ENCODE data around the gene RPP25.

The RPP25 gene

DNA sequence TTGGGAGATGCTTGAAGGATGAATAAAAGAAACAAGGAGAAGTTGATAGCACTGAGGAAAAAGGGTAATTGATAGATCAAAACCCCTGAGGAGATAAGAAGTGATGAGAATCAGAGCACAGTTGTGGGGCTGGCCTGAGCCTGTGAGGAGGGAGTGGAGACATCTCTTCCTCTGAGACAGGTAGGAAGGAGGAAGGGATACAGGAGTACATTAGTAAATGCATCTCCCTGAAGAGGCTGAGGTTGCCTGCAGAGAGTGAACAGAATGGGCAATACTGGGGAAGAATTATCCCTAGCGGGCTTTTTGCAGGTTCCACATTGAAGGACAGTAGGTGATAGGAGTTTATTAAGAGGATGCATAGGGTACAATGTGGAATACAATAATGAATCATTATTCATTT lies 21.5 kb upstream of the RPP25 start:
- Histone ChIP-seq H3K36me3 (ENCODE audit: control insufficient read depth, insufficient read depth, low read length) (no peaks in the 10 kb centered on the region), H3K4me3 (replicated peaks; ENCODE audit: low read depth, low read length) (no peak overlapping the region), H3K27me3 (replicated peaks; ENCODE audit: control insufficient read depth, insufficient read depth, low read length) (no peaks in the 10 kb centered on the region)
- TF ChIP-seq, protein P1, sequence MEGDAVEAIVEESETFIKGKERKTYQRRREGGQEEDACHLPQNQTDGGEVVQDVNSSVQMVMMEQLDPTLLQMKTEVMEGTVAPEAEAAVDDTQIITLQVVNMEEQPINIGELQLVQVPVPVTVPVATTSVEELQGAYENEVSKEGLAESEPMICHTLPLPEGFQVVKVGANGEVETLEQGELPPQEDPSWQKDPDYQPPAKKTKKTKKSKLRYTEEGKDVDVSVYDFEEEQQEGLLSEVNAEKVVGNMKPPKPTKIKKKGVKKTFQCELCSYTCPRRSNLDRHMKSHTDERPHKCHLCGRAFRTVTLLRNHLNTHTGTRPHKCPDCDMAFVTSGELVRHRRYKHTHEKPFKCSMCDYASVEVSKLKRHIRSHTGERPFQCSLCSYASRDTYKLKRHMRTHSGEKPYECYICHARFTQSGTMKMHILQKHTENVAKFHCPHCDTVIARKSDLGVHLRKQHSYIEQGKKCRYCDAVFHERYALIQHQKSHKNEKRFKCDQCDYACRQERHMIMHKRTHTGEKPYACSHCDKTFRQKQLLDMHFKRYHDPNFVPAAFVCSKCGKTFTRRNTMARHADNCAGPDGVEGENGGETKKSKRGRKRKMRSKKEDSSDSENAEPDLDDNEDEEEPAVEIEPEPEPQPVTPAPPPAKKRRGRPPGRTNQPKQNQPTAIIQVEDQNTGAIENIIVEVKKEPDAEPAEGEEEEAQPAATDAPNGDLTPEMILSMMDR (IDR thresholded peaks at IDR 0.05; ENCODE audit: insufficient read depth, low read length, poor library complexity, severe bottlenecking), result no peak
- DNase-seq (ENCODE audit: extremely low read depth, insufficient read length), result no peak

- H3K4me3 ChIP-seq (replicated peaks; ENCODE audit: low read depth, low read length), result no peak overlapping the region
- TF ChIP-seq, protein P1 (IDR thresholded peaks at IDR 0.05; ENCODE audit: insufficient read depth, low read length, poor library complexity, severe bottlenecking), result no peak
- no peak for DNase-seq (ENCODE audit: extremely low read depth, insufficient read length)
- no peaks in the 10 kb centered on the region for H3K36me3 ChIP-seq (ENCODE audit: control insufficient read depth, insufficient read depth, low read length)
- H3K27me3 ChIP-seq (replicated peaks; ENCODE audit: control insufficient read depth, insufficient read depth, low read length), result no peaks in the 10 kb centered on the region
These were observed 21.0 kb upstream of the RPP25 start for GRCh38 chr15:74977599-74977998.

- TF ChIP-seq, protein P1 (IDR thresholded peaks at IDR 0.05; ENCODE audit: insufficient read depth, low read length, poor library complexity, severe bottlenecking), result no peak
- Histone ChIP-seq H3K36me3 (ENCODE audit: control insufficient read depth, insufficient read depth, low read length) (no peaks in the 10 kb centered on the region), H3K4me3 (replicated peaks; ENCODE audit: low read depth, low read length) (no peak overlapping the region), H3K27me3 (replicated peaks; ENCODE audit: control insufficient read depth, insufficient read depth, low read length) (no peaks in the 10 kb centered on the region)
- DNase-seq (ENCODE audit: extremely low read depth, insufficient read length), result no peak
These were observed 19.6 kb upstream of the RPP25 start for GRCh38 chr15:74976159-74976558.

- TF ChIP-seq, protein P1 (IDR thresholded peaks at IDR 0.05; ENCODE audit: insufficient read depth, low read length, poor library complexity, severe bottlenecking), result no peak
- H3K4me3 ChIP-seq (replicated peaks; ENCODE audit: low read depth, low read length), result no peak overlapping the region
- H3K36me3 ChIP-seq (ENCODE audit: control insufficient read depth, insufficient read depth, low read length), result no peaks in the 10 kb centered on the region
- no peak for DNase-seq (ENCODE audit: extremely low read depth, insufficient read length)
- H3K27me3 ChIP-seq (replicated peaks; ENCODE audit: control insufficient read depth, insufficient read depth, low read length), result no peaks in the 10 kb centered on the region; the same call in 1 of the 2 replicates
These were observed 11.1 kb upstream of the RPP25 start for GRCh38 chr15:74967670-74968069.

- no peak for DNase-seq (ENCODE audit: extremely low read depth, insufficient read length)
- TF ChIP-seq, protein P1 (IDR thresholded peaks at IDR 0.05; ENCODE audit: insufficient read depth, low read length, poor library complexity, severe bottlenecking), result no peak
- H3K36me3 ChIP-seq (ENCODE audit: control insufficient read depth, insufficient read depth, low read length), result no peaks in the 10 kb centered on the region
- no peak overlapping the region for H3K4me3 ChIP-seq (replicated peaks; ENCODE audit: low read depth, low read length)
- H3K27me3 ChIP-seq (replicated peaks; ENCODE audit: control insufficient read depth, insufficient read depth, low read length), result no peaks in the 10 kb centered on the region; the same call in 1 of the 2 replicates
These were observed 8.2 kb upstream of the RPP25 start for GRCh38 chr15:74964794-74965193.

- DNase-seq (ENCODE audit: extremely low read depth, insufficient read length), result no peak
- Histone ChIP-seq H3K36me3 (ENCODE audit: control insufficient read depth, insufficient read depth, low read length) (no peaks in the 10 kb centered on the region), H3K27me3 (replicated peaks; ENCODE audit: control insufficient read depth, insufficient read depth, low read length) (peaks cover 4% of the 10 kb centered on the region), H3K4me3 (replicated peaks; ENCODE audit: low read depth, low read length) (no peak overlapping the region)
- TF ChIP-seq, protein P1 (IDR thresholded peaks at IDR 0.05; ENCODE audit: insufficient read depth, low read length, poor library complexity, severe bottlenecking), result no peak
These were observed 6.6 kb upstream of the RPP25 start for GRCh38 chr15:74963213-74963612.

Data from GM06990 (cell line).